ENCODE measurements around the gene TMEM134. TPM values are rescaled to one million over a fixed set of nuclear protein-coding genes. Genes with fewer than 3 reads are reported as not detected.

Gene TMEM134
- total and polyA plus RNA-seq, 2 of the 4 experiments (the other 2 are of a cell fraction), result 12.5 to 55.0 TPM

GRCh38 chr11:67435031-67435726 lies 33.9 kb downstream of the TMEM134 start:
- ChIA-PET CTCF (no interaction called here), POLR2A (ENCODE audit: unreplicated experiment) (no interaction called here)
- Histone ChIP-seq H3K23ac (ENCODE audit: low read depth, low read length) (no peak overlapping the region), H2AK9ac (replicated peaks; ENCODE audit: low read depth, low read length, poor library complexity) (no peak overlapping the region), H3K56ac (ENCODE audit: extremely low read depth, insufficient read depth, low read length) (no peak overlapping the region), H3K14ac (replicated peaks; ENCODE audit: low read depth, low read length) (no peak overlapping the region), H3K79me1 (ENCODE audit: low read depth in 1 of 2, low read length in 2 of 2) (peaks cover 0 to 5% of the 10 kb centered on the region in 2 experiments; a peak in 1 of 4 replicates), H2BK20ac (ENCODE audit: low read depth, low read length) (no peak overlapping the region), H4K5ac (ENCODE audit: low read depth, low read length) (no peak overlapping the region), H3K9me3 (ENCODE audit: control insufficient read depth, insufficient read depth, low read length) (no peaks in the 10 kb centered on the region), H3K9me1 (ENCODE audit: insufficient read depth, low read length) (no peaks in the 10 kb centered on the region), H3K4ac (ENCODE audit: low read depth, low read length) (no peak overlapping the region), H3K4me3 (ENCODE audit: insufficient read depth, low read depth, low read length) (no peak overlapping the region), H3K27me3 (ENCODE audit: control insufficient read depth, insufficient read depth, low read length) (no peaks in the 10 kb centered on the region), H2BK15ac (ENCODE audit: low read depth, low read length) (no peak overlapping the region), H3K9ac (ENCODE audit: low read depth, low read length) (no peak overlapping the region), H4K91ac (ENCODE audit: insufficient read depth, low read depth, low read length) (no peak overlapping the region), H4K8ac (ENCODE audit: low read depth in 2 of 2, low read length in 2 of 2) (no peak overlapping the region), H3K4me1 (ENCODE audit: control insufficient read depth, insufficient read depth, low read length) (no peaks in the 10 kb centered on the region), H2AK5ac (ENCODE audit: low read depth, low read length) (no peak overlapping the region), H3K18ac (ENCODE audit: low read depth, low read length) (no peak overlapping the region), H2AFZ (replicated peaks; ENCODE audit: low read length, poor library complexity) (no peak overlapping the region), H2BK5ac (ENCODE audit: low read depth, low read length, poor library complexity, severe bottlenecking) (no peak overlapping the region), H2BK120ac (ENCODE audit: low read depth, low read length) (no peak overlapping the region), H3K27ac (ENCODE audit: insufficient read depth, low read length) (no peak overlapping the region), H4K20me1 (ENCODE audit: insufficient read depth, low read length) (no peaks in the 10 kb centered on the region; the same call in none of the 2 replicates), H3K4me2 (ENCODE audit: low read depth, low read length) (no peak overlapping the region), H3K36me3 (ENCODE audit: control insufficient read depth, insufficient read depth, low read length) (peaks cover 52% of the 10 kb centered on the region)
- 68% methylated on average over 5 of the region's 26 CpGs; no CpG with 5 or more reads in 1 of the 2 experiments for WGBS, 2 experiments (ENCODE audit: extremely low coverage in 2 of 2, insufficient read length in 1 of 2)
- intact Hi-C loops (cut with micrococcal nuclease) (no loop called here), in situ Hi-C loops (cut with MboI; ENCODE audit: low sequenced_read_pairs) (no loop called here), dilution Hi-C loops (cut with HindIII; ENCODE audit: low sequenced_read_pairs, unreplicated experiment) (no loop called here)
- BruUV-seq (replicated peaks), result no TSS peak
- ATAC-seq (ENCODE audit: low read depth), result no peak
- no peak for TF ChIP-seq MAFK (IDR thresholded peaks at IDR 0.05; ENCODE audit: low read depth, low read length)
- no peak for TF ChIP-seq MAZ (IDR thresholded peaks at IDR 0.05; ENCODE audit: borderline replicate concordance, low read depth, low read length)
- no peak for TF ChIP-seq SMC3 (IDR thresholded peaks at IDR 0.05; ENCODE audit: low read depth, low read length)
- TF ChIP-seq RCOR1 (IDR thresholded peaks at IDR 0.05; ENCODE audit: insufficient replicate concordance, low read length), result no peak
- TF ChIP-seq, protein P1, sequence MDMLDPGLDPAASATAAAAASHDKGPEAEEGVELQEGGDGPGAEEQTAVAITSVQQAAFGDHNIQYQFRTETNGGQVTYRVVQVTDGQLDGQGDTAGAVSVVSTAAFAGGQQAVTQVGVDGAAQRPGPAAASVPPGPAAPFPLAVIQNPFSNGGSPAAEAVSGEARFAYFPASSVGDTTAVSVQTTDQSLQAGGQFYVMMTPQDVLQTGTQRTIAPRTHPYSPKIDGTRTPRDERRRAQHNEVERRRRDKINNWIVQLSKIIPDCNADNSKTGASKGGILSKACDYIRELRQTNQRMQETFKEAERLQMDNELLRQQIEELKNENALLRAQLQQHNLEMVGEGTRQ (IDR thresholded peaks at IDR 0.05; ENCODE audit: low read depth, low read length), result no peak
- TF ChIP-seq, protein P2, sequence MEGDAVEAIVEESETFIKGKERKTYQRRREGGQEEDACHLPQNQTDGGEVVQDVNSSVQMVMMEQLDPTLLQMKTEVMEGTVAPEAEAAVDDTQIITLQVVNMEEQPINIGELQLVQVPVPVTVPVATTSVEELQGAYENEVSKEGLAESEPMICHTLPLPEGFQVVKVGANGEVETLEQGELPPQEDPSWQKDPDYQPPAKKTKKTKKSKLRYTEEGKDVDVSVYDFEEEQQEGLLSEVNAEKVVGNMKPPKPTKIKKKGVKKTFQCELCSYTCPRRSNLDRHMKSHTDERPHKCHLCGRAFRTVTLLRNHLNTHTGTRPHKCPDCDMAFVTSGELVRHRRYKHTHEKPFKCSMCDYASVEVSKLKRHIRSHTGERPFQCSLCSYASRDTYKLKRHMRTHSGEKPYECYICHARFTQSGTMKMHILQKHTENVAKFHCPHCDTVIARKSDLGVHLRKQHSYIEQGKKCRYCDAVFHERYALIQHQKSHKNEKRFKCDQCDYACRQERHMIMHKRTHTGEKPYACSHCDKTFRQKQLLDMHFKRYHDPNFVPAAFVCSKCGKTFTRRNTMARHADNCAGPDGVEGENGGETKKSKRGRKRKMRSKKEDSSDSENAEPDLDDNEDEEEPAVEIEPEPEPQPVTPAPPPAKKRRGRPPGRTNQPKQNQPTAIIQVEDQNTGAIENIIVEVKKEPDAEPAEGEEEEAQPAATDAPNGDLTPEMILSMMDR (conservative IDR thresholded peaks at IDR 0.05; ENCODE audit: low read depth, low read length), result no peak
- DNase-seq, result no peak

Measured in IMR-90 (cell line).